Esophagus squamous epithelium (tissue), 4 donors: ENCODE results near the gene SPINK1.

Experiments used
- POLR2A ChIP-seq, 4 donors: fragments of 450-650 bp; IDR thresholded peaks; one replicate each; pipeline ENCODE4 v1.6.1; 2017; ENCODE audit warnings: antibody characterized with exemption in 4 of 4, mild to moderate bottlenecking in 4 of 4, moderate library complexity in 3 of 4
- TF ChIP-seq, protein P1 (sequence below), 6 experiments: fragments of 450-650 bp in 4 of 6; fragments of 200-600 bp in 2 of 6; sonication (generic) in 2 of 6; IDR thresholded peaks; one replicate each; pipeline ENCODE4 v1.5.1; 2016 to 2019; ENCODE audit warnings: antibody characterized with exemption in 6 of 6, mild to moderate bottlenecking in 4 of 6, moderate library complexity in 4 of 6

DNA sequence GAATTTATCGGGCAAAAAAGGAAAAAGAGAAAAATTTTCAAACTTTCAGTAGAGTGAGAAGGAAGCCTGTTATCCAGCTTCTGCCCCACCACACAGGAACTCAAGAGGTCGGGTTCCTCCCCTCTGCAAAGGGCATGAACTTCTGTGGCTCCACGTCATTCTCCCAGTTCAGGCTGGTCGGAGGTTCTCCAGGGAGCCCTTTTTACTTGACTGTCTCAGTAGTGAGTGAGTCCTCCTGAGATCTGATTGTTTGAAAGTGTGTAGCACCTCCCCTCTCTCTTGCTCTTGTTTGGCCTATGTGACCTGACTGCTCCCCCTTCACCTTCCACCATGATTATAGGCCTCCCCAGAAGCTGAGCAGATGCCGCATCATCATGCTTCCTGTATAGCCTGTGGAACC lies 9.7 kb downstream of the SPINK1 start:
- TF ChIP-seq, protein P1, sequence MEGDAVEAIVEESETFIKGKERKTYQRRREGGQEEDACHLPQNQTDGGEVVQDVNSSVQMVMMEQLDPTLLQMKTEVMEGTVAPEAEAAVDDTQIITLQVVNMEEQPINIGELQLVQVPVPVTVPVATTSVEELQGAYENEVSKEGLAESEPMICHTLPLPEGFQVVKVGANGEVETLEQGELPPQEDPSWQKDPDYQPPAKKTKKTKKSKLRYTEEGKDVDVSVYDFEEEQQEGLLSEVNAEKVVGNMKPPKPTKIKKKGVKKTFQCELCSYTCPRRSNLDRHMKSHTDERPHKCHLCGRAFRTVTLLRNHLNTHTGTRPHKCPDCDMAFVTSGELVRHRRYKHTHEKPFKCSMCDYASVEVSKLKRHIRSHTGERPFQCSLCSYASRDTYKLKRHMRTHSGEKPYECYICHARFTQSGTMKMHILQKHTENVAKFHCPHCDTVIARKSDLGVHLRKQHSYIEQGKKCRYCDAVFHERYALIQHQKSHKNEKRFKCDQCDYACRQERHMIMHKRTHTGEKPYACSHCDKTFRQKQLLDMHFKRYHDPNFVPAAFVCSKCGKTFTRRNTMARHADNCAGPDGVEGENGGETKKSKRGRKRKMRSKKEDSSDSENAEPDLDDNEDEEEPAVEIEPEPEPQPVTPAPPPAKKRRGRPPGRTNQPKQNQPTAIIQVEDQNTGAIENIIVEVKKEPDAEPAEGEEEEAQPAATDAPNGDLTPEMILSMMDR (IDR thresholded peaks at IDR 0.05): no peak
- TF ChIP-seq POLR2A (IDR thresholded peaks at IDR 0.05): no peak
